Measurements from ENCODE around the gene SHANK1.

- no peak for TF ChIP-seq CTCF (IDR thresholded peaks at IDR 0.05)
- TF ChIP-seq POLR2A (IDR thresholded peaks at IDR 0.05) = no peak
Observed at GRCh38 chr19:50639121-50640112, 80.2 kb downstream of the SHANK1 start, which contains the start of gene SYT3.

Measured in upper lobe of left lung (tissue), 4 donors.